DOHH2 (cell line): ENCODE measurements around the gene GLDC.

Experiments
- EZH2phosphoT487 ChIP-seq: fragments of 200-600 bp; sonication (generic); IDR thresholded peaks from 2 replicates; pipeline ENCODE4 v1.6.1; 2017; ENCODE audit warnings: borderline replicate concordance, mild to moderate bottlenecking, antibody characterized with exemption, low read length, moderate library complexity, mixed read lengths
- TF ChIP-seq, protein P1 (sequence below): fragments of 200-600 bp; sonication (generic); IDR thresholded peaks from one replicate; pipeline ENCODE4 v1.5.1; 2014; ENCODE audit warnings: antibody characterized with exemption, mild to moderate bottlenecking, low read depth, low read length; ENCODE audit not compliant: poor library complexity, severe bottlenecking

DNA sequence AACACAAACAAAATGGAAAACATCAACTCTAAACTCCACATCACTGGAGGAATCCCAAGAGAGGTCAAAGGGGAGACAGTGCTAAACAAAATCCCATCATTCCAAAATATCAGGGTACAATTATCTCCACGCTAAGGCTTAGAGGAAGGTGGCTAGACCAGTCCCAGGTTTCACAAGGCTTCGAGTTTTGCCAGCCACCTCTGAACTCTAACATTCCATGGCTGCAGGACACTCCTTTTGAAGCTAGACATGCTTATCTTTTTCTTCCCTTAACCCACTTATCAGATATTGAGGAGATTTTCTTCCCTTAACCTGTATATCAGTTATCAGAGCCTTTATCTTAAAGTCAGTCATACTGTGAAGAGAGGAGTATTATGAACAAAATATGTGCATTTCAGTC lies 53.3 kb downstream of the GLDC start:
- TF ChIP-seq, protein P1, sequence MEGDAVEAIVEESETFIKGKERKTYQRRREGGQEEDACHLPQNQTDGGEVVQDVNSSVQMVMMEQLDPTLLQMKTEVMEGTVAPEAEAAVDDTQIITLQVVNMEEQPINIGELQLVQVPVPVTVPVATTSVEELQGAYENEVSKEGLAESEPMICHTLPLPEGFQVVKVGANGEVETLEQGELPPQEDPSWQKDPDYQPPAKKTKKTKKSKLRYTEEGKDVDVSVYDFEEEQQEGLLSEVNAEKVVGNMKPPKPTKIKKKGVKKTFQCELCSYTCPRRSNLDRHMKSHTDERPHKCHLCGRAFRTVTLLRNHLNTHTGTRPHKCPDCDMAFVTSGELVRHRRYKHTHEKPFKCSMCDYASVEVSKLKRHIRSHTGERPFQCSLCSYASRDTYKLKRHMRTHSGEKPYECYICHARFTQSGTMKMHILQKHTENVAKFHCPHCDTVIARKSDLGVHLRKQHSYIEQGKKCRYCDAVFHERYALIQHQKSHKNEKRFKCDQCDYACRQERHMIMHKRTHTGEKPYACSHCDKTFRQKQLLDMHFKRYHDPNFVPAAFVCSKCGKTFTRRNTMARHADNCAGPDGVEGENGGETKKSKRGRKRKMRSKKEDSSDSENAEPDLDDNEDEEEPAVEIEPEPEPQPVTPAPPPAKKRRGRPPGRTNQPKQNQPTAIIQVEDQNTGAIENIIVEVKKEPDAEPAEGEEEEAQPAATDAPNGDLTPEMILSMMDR = no peak
- no peak for TF ChIP-seq EZH2phosphoT487
